GM21529 (cell line): ENCODE data around the gene ST7L.

Experiments
- ATAC-seq: cut with Tn5 transposase; IDR thresholded peaks from one replicate; pipeline ENCODE4 v1.9.1; 2021; ENCODE audit not compliant: unreplicated experiment

The ST7L gene

DNA sequence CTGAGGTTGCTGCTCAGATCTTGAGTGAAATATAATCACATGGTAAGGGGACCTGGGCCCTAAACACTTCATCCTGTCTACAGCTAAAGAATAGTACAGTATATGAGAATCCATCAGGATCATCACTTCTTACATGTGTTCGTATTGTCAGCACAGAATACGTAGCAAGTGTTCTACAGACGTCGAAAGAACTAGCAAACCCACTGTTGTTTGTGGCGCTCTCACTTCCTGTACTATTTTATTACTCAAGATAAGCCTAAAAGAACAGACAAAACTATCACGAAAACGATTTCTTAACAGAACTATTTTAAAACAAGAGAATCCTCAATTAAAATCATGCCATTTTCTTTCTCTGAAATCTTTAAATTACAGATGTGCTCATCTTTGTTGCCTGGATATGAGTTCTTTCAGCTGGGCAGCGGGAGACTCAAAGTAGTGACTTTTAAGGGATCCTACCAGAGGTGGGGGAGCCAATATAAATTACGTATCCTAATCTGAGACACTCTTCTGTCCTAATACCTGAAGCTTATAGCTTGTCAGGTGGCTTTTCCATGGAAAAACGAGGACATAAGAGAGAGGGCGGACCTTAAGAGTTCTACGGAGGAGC, 724 bp downstream of the ST7L start:
- ATAC-seq, result peak; percentile 22

DNA sequence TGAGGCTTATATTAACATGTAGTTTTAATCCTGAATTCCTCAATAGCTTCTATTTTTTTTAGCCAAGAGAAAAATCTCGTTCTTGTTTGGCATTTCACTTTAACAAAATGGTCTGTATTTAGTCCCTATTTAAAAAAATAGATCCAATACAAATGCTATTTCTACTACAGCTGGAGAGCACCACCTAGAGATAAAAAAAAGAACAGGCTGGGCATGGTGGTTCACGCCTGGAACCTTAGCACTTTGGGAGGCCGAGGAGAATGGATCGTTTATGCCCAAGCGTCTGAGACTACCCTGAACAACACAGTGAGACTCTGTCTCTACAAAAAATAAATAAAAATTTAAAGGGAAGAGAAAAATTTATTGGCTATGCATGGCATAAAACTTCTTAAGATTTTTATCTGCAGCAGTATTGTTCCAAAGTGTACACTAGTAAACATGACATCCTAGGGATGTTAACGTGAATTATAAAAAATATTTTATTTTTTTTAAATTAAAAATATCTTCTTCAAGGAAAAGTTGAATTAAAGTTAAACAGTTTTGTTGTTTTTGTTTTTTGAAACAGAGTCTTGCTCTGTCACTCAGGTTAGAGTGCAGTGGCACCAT, 4.4 kb downstream of the ST7L start:
- ATAC-seq, result no peak

DNA sequence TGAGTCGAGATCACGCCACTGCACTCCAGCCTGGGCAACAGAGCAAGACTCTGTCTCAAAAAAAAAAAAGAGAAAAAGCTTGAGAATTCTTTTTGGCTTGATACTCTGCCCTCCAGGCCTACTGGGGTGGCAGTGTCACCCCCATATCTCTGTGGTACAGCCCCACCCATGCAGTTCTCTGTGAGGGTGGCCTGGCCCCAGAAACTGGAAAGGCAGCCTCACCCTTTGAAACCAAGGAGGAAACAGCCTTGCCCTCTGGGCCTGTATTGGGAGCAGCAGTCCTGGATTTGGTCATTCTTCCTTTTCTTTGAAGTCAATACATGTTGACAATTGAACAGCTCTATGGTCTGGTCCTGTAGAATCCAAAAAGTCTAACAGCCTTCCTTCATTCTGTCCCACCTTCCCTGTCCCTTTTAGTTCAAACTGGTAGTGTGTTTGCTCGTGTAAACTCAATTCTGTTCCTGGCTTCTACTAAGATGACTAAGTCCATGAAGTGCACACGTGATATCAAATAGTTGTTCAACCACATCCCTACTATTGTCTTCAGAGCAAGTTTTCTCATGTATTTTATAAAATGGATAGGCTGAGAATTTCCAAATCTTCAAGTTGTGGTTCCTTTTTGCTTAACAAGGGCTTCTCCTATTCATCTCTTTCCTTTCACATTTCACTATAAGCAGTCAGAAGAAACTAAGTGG, 13.2 kb downstream of the ST7L start:
- ATAC-seq, result no peak

DNA sequence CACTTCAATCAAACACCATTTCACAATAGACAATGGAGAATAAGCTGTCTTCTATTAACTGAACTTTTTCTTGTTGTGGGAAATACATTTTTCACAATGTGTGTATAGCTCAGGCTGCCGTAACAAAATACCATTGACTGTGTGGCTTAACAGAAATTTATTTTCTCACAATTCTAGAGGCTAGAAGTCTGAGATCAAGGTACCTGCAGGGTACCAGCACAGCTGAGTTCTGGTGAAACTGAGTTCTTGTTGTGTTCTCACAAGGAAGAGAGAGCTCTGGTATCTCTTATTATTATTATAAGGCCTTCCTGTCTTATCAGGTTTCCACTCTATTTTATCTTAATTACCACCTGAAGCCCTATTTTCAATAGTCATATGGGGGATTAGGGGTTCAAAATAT, 15.4 kb downstream of the ST7L start:
- no peak for ATAC-seq

DNA sequence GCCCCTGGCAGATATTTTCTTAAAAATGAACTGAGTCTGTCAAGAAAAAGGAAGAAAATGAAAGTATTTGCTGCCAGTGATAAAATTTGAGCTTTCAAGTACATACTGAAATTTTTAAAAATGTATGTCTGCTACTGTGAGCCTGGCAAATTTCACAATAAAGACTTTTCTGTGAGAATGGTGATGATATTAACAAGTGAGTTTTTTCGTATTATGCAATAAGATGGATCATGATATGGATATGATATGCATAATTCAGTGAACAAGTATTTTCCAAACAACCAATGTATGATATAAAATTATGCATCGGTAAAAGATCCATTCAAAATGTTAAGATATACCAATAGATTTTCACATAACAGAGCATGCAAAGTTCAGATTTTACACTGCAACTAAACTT, 15.9 kb downstream of the ST7L start:
- no peak for ATAC-seq

DNA sequence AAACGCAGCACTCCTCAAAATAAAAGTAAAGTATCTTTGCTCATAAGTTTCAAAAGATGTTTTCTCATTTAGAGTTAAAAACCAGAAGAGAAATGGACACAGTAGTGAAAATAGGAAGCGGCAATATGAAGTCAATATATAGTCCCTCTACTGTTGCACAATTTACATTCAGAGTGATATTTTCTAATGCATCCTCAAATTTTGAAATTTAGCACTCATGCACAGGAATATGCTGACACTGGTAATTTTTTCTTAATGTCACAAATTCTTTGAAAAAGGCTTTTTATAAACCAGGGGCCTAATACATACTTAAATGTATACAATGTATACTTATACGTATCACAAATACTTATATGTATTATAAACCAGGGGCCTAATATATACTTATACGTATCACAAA, 19.5 kb downstream of the ST7L start:
- ATAC-seq, result no peak

DNA sequence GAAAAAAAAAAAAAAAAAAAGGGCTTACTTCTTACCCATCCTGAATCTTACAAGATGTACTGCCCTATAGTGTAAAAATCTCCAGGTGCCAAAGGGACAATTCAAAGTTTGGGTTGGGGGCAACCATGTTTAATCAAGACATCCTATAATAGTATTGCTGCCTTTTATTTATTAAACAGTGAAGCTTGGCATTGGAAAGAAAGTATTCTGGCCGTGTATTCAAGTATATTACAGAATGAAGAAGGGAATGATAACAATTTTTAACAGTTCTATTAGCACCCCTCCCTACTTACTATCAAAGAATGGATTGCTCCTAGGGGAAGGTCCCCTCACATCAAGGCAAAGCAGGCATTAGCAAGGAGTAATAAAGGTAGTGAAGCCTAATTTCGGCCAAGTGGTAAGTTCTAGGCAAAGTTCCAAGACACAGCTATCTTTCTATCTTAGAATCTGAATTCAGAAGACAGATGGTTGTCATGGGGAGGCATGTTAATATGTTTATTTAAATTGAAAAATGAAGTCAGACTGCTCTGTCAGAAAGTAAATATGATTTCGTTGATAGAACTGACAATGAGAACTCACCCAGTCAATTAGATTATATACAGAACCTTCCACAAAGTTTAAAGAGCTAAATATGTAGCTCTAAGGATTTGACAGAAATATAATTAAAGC, 24.6 kb downstream of the ST7L start:
- ATAC-seq, result no peak

DNA sequence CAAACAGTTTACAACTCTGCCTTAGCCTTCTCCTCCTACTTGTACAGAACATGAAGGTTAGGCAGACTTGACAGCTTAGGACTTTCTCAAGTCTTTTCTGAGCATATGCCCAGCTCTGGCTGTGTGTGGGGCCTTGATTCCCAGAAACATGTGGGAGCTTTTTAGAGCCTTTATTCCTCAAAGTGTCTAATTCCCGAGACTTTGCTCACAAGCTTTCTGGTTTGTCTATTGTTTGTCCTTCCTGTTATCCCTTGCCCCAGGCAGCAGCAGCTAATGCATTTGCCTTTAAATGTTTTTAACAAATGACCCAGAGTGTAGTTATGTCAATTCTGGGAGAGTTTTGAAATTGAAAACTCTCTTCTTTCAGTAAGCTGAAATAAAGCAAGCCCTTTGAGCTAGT, 29.2 kb downstream of the ST7L start:
- no peak for ATAC-seq

DNA sequence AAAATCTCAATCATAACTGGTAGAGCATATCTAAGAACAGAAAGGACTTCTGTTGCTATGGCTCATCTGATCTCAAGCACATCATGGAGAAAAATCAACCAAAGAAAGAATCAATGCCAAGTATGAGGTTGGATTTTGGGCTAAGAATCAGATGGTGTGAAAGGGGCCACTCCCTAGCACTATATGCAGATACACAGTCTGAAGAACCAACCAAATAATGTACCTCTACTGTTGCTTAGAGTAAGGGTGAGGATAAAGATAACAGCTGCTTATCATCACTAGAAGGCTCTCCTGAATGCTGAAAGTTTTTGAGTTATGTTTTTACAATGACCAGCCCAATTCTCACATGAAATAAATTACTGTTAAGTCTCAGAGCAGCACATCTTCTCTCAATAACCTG, 35.6 kb downstream of the ST7L start:
- no peak for ATAC-seq

DNA sequence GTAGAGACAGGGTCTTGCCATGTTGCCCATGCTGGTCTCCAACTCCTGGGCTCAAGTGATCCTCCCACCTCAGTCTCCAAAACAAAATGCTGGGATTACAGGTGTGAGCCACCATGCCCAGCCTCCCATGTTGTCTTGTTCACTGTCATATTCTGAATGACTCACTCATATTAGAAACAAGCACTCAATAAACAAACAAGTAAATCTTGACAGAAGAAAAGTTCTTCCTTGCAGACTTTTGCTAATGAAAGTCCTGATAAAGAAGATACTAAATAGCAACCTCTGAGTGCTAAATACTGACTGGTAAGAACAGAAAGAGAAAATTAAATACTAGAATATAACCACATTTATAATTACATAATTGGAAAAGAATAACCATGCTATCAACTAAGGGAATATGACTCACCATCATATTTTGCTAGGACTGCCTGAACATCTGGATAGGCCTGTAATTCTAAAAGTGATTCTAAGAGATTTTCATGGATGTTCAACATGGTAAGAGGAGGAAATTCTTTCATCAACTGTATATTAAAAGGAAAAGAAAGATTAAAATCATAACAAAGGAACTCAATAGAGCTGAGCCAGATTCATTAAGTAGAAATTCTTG, 37.3 kb downstream of the ST7L start:
- ATAC-seq, result no peak

DNA sequence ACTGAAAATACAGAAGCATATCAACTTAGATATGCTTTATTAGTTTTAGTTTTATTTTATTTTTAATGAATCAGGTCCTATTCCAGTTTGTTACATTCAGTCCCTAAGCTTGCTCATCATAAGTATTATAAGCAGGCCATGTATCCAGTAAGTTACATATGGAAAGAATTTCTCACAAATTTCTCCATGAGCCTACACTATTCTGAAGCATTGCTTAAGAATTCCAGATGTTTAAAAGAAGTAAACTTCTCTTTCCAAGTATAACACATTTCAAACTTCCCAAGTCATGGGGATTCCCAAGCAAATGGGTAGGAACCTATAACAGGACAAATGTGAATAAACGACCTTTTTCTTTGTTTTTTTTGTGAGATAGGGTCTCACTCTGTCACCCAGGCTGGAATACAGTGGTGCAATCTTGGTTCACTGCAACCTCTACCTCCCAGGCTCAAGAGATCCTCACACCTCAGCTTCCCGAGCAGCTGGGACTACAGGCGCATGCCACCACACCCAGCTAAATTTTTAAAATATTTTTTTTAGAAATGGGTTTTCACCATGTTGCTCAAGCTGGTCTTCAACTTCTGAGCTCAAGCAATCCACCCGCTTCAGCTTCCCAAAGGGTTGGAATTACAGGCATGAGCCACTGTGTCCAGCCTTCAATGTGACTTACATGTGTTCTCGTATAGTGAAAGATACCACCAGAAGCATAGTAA, 39.0 kb downstream of the ST7L start:
- ATAC-seq, result no peak

DNA sequence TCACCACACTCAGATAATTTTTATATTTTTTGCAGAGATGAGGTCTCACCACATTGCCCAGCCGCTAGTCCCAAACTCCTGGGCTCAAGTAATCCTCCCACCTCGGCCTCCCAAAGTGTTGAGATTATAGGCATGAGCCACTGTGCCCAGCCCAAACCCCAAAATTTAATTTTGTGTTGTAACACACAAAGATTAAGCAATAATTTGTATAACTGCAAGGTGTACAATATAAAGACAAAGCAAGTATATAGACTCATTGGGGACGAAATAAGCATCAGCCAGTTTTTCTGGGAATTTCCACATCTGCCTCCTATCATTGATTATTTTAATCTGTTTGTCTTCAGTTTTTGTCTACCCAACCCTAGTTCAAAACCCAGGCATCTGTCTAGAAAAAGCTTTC, 42.7 kb downstream of the ST7L start:
- ATAC-seq, result no peak

DNA sequence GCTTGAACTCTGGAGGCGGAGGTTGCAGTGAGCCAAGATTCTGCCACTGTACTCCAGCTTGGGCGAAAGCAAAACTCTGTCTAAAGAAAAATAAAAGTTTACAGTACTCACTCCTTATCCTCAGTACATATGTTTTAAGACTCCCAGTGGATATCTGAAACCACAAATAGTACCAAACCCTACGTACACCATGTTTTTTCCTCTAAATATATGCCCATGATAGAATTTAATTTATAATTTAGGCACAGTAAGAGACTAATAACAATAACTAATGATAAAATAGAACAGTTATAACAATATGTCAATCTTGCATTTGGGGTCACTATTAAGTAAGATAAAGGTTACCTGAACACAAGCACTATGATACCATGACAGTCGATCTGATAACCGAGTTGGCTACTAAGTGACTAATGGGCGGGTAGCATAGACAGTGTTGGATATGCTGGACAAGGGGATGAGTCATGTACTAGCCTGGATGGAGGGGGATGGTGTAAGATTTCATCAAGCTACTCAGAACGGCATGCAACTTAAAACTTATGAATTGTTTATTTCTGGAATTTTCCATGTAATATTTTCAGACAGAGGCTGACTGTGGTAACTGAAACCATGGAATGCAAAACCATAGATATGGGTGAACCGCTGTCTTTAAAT, 43.7 kb downstream of the ST7L start:
- ATAC-seq, result no peak

DNA sequence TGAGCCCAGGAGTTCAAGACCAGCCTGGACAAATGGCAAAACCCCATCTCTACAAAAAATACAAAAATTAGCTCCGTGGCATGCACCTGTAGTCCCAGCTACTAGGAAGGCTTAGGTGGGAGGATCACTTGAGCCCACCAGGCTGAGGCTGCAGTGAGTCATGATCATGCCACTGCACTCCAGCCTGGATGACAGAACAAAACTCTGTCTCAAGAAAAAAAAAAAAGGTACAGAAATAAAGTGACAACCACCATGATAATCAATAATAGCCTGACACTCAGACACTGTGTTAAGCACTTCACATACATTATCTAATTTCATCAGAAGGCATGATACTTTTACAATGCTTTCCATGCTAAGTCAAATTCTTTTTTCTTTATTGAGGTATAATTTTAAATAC, 53.1 kb downstream of the ST7L start:
- ATAC-seq, result no peak

DNA sequence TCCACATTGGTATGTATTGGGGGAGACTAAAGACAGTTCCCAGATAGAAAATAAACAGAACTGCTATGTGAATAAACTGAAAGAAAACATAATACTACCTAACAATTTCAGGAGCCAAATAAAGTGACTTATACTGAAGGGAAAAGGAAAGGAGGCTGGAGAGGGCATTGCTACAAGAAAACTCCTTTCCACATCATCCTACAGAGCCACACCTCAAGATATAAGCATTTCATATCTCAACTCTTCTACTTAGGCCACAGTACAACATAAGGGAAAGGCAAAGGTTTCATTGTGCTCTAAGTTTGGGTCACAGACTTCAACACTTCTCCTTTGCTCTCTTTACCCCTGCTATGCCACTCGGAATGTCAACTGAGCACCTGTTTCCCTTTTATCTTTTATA, 54.9 kb downstream of the ST7L start:
- ATAC-seq, result no peak

DNA sequence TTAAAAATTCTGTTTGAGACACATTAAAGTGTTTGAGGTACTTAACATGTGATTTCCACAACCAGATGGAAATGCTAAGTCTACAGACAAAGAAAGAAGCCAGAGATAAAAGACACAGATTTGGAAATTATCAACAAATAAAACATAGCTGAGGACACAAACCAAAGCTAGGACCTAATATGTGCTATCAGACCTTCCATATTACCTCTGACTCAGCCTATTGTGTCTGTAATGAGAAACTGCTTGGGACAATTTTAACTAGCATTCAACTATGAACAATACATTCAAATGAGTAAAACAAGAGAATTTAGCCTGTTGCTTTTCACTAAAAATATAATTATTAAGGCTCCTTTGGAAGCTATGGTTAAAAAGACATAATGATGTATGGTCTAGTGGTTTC, 55.6 kb downstream of the ST7L start:
- ATAC-seq, result no peak

DNA sequence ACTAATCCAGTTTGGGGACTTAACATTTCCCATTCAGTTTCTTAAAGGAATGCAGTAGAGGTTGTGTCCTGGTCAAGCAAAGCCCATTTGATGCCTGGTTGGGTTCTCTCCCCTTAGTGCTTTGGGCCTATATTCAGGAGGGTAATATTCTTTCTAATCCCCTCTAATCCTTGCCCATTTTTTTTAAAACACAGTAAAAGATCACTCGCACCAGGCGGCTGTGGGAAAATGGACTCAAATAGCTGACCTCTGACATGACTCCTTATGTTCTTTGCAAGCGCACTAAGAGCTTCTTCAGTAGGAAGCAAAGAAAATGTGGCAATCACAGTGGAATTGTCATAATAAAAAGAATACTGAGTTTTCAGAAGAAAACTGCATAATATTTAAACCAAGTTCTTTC, 60.3 kb downstream of the ST7L start:
- ATAC-seq, result no peak

DNA sequence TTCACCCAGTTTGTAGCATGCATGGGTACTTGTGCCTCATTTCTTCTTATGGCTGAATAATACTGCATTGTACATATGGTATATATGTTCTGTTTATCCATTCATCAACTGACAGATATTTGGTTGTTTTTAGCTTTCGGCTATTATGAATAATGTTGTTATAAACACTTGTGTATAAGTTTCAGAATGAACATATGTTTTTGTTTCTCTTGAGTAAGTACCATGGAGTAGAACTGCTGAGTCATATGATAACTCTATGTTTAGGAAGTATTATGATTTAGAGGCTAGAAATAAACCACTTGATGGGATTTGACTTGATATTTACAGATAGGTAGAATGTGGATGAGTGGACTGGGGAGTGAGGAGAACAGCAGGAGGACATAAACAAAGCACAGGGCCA, 61.6 kb downstream of the ST7L start:
- no peak for ATAC-seq

DNA sequence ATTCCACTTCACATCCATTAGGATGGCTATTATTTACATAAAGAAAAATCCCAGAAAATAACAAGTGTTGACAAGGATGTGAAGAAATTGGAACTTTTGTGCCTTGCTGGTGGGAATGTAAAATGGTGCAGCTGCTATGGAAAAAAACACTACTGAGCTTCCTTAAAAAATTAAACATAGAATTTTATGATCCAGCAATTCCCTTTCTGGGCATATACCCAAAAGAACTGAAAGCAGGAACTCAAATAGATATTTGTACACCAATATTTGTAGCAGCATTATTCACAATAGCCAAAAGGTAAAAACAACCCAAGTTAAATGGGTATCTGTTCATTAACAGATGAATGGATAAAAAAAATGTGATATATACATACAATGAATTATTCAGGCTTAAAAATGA, 64.5 kb downstream of the ST7L start:
- no peak for ATAC-seq

DNA sequence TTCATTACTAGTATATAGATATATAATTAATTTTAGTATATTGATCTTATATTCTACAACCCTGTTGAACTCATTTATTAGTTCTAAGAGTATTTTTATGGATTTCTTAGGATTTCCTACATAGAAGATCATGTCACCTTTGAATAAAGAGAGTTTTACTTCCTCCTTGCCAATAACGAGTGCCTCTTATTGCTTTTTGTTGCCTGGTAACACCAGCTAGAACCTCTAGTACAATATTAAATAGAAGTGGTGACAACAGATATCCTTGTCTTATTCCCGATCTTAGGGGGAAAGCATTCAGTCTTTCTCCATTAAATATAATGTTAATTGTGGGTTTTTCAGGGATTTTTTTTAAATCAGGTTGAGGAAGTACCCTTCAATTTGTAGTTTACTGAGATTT, 69.4 kb downstream of the ST7L start:
- ATAC-seq, result no peak

DNA sequence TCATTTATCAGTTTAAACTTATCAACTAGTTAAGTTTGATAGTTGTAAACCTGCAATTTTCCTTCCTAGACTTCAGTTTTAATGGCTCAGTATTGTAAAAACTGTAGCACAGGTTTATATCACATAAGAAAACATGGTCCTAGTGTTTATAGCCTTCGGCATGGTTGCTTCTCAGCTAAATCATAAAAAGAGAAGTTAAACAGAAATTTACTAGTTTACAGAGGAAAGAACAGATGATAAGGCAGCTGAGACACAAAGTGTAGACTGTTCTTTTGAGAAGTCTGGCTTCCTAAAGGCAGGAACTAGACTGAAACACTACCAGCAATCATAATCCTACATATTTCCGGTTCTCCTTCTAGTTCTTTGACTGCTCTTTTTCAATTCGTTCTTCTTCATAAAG, 70.4 kb downstream of the ST7L start:
- no peak for ATAC-seq
